ENCODE results near the gene NQO1. TPM values are rescaled to one million over a fixed set of nuclear protein-coding genes. Genes with fewer than 3 reads are reported as not detected.

NQO1 gene
- total RNA-seq, 2 experiments from 2014 or later, result 12.1 to 14.5 TPM

DNA sequence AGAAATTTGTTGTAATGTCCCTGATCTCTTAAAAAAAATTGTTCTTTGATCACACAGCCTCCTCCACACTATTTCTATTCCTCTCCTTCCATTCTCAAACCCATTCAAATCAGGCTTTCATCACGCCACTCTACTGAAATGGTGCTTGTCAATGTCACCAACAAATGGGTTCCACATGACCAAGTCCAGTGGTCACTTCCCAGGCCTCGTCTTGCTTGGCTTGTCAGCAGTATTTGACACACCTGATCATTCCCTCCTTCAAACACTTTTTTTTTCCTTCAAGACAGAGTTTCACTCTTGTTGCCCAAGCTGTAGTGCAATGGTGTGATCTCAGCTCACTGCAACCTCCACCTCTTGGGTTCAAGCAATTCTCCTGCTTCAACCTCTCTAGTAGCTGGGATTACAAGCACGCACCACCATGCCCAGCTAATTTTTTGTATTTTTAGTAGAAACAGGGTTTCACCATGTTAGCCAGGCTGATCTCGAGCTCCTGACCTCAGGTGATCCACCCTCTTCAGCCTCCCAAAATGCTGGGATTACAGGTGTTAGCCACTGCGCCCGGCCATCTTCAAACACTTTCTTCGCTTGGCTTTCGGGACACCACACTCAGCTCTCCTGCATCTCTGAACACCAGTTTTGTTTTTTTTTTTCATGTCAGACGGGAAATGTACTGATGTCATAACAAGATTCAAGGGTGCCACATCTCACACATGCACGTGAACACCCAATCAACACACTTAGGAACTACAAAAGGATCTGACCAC lies 18.3 kb downstream of the NQO1 start:
- POLR2A ChIA-PET, result interaction anchor here (1.0 kb wide), 1 partner anchor 47 kb away, joined by 4 read pairs; the partner anchor contains the start of gene NOB1
- Mint-ChIP-seq H3K4me1 (peaks cover 1% of the 10 kb centered on the region), H3K9me3 (no peaks in the 10 kb centered on the region), H3K27me3 (no peaks in the 10 kb centered on the region), H3K4me3 (no peak overlapping the region), H3K36me3 (peaks cover 5% of the 10 kb centered on the region), H3K27ac (no peak overlapping the region)
- ATAC-seq (ENCODE audit: low read depth) (no peak), DNase-seq (no peak)

GRCh38 chr16:69706975-69707340 lies 19.4 kb downstream of the NQO1 start:
- ATAC-seq (ENCODE audit: low read depth) (no peak), DNase-seq (no peak)
- Mint-ChIP-seq H3K27me3 (no peaks in the 10 kb centered on the region), H3K36me3 (peaks cover 5% of the 10 kb centered on the region), H3K4me1 (peaks cover 1% of the 10 kb centered on the region), H3K9me3 (no peaks in the 10 kb centered on the region), H3K27ac (no peak overlapping the region), H3K4me3 (no peak overlapping the region)
- POLR2A ChIA-PET, result interaction anchor here (1.4 kb wide), 1 partner anchor 48 kb away, joined by 4 read pairs; the partner anchor contains the start of gene NOB1

DNA sequence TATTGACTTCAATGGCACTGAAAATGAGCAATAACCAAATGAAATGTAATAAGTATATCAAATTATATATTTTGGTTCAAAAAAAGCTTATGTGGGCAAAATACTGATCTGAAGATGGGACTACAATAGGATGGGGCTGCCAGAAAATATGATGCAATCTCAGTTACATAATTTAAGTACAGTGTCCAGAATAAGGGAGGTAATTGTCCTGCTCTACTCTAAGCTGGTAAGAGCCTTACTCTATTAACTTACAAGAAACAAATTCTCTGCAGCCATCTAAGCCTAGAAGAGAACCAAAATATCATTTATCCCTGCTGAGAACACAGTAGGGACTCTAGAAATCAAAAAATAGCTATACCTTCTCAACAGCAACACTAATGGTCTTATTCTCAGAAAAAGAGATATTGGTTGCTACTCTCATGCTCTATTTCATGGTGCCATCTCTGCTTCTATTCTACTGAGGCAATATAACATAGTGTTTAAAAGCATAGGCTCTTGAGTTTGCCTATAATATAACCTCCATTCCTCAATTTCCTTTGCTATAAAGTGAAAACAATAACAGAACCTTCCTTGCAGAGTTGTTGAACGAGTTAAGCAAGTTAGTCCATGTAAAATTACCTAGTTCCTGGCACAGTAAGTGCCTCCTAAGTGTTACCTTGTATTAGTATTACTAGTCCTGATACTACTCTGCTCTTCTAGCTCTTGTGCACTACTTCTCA lies 19.9 kb downstream of the NQO1 start:
- ATAC-seq (ENCODE audit: low read depth) (no peak), DNase-seq (no peak)
- Mint-ChIP-seq H3K4me3 (no peak overlapping the region), H3K4me1 (peaks cover 1% of the 10 kb centered on the region), H3K9me3 (no peaks in the 10 kb centered on the region), H3K27me3 (no peaks in the 10 kb centered on the region), H3K36me3 (peaks cover 5% of the 10 kb centered on the region), H3K27ac (no peak overlapping the region)
- POLR2A ChIA-PET, result interaction anchor here (0.6 to 1.4 kb wide), 2 partner anchors 48 to 145 kb away, joined by 4 to 5 read pairs; partner anchors contain the start of gene NOB1

- H3K4me3 Mint-ChIP-seq, result no peak overlapping the region
- DNase-seq, result no peak
- ATAC-seq (ENCODE audit: low read depth), result no peak
- no peaks in the 10 kb centered on the region for H3K27me3 Mint-ChIP-seq
- H3K36me3 Mint-ChIP-seq, result peaks cover 5% of the 10 kb centered on the region
- H3K4me1 Mint-ChIP-seq, result no peaks in the 10 kb centered on the region
- no peak overlapping the region for H3K27ac Mint-ChIP-seq
- POLR2A ChIA-PET, result no interaction called here
- H3K9me3 Mint-ChIP-seq, result no peaks in the 10 kb centered on the region
Observed at GRCh38 chr16:69703638-69704037, 22.7 kb downstream of the NQO1 start.

DNA sequence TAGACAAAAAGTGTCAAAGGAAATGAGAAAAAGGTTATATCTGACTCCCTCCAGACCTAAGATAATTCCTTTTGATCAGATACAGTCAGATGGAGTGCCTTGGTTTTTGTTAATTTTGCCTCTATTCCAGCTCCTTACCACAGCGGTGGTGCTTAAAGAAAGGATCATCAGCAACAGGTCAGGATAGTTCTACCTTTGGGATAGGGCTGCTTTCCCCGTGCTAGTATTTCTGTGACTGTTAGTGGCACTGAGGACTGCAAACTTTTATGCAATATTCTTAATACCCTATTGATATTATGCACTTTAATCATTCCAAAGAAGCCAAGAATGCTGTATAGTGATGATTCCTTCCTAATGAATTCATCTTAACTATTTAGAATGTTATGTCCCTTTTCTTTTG lies 24.5 kb downstream of the NQO1 start:
- no peaks in the 10 kb centered on the region for H3K27me3 Mint-ChIP-seq
- DNase-seq (no peak), ATAC-seq (ENCODE audit: low read depth) (no peak)
- no peak overlapping the region for H3K27ac Mint-ChIP-seq
- no peaks in the 10 kb centered on the region for H3K4me1 Mint-ChIP-seq
- no peaks in the 10 kb centered on the region for H3K9me3 Mint-ChIP-seq
- peaks cover 2% of the 10 kb centered on the region for H3K36me3 Mint-ChIP-seq
- no peak overlapping the region for H3K4me3 Mint-ChIP-seq
- POLR2A ChIA-PET, result no interaction called here

- H3K36me3 Mint-ChIP-seq, result peaks cover 4% of the 10 kb centered on the region
- no peaks in the 10 kb centered on the region for H3K4me1 Mint-ChIP-seq
- DNase-seq (no peak), ATAC-seq (ENCODE audit: low read depth) (no peak)
- POLR2A ChIA-PET, result no interaction called here
- no peak overlapping the region for H3K4me3 Mint-ChIP-seq
- H3K9me3 Mint-ChIP-seq, result no peaks in the 10 kb centered on the region
- H3K27me3 Mint-ChIP-seq, result no peaks in the 10 kb centered on the region
- H3K27ac Mint-ChIP-seq, result no peak overlapping the region
Observed at GRCh38 chr16:69701452-69701851, 24.9 kb downstream of the NQO1 start.

- Mint-ChIP-seq H3K27ac (no peak overlapping the region), H3K4me3 (no peak overlapping the region), H3K9me3 (no peaks in the 10 kb centered on the region), H3K27me3 (no peaks in the 10 kb centered on the region), H3K36me3 (peaks cover 4% of the 10 kb centered on the region), H3K4me1 (no peaks in the 10 kb centered on the region)
- DNase-seq (no peak), ATAC-seq (ENCODE audit: low read depth) (no peak)
- POLR2A ChIA-PET, result no interaction called here
Observed at GRCh38 chr16:69699915-69700314, 26.4 kb downstream of the NQO1 start.

DNA sequence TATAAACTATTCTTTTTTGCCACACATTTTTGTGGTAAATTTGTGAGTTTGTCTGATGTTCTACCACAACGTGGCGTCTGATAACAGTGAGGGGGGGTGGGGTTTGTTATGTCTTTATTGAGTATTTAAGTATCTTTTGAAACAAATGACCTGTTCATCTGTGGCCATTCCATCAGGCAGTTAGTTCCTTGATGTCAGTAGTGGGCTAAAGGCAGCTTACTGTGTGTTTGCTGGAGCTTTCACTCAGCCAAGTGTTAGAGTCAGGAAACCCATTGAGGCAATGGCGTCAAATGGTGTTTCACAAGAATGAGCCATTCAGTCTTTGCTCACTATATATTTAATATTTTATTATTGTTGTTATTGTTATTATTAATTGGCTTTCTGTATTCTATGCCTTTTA lies 28.0 kb downstream of the NQO1 start:
- H3K36me3 Mint-ChIP-seq, result peaks cover 8% of the 10 kb centered on the region
- POLR2A ChIA-PET, result no interaction called here

GRCh38 chr16:69693916-69694315 lies 32.4 kb downstream of the NQO1 start:
- Mint-ChIP-seq H3K36me3 (peaks cover 21% of the 10 kb centered on the region), H3K4me1 (peaks cover 2% of the 10 kb centered on the region), H3K9me3 (no peaks in the 10 kb centered on the region), H3K4me3 (no peak overlapping the region), H3K27ac (no peak overlapping the region), H3K27me3 (no peaks in the 10 kb centered on the region)
- POLR2A ChIA-PET, result no interaction called here
- ATAC-seq (ENCODE audit: low read depth), result no peak
- no peak for DNase-seq

More for the DNA sequence above, 28.0 kb downstream of the NQO1 start:
- H3K27me3 Mint-ChIP-seq, result no peaks in the 10 kb centered on the region
- H3K4me1 Mint-ChIP-seq, result no peaks in the 10 kb centered on the region
- H3K4me3 Mint-ChIP-seq, result no peak overlapping the region
- H3K9me3 Mint-ChIP-seq, result no peaks in the 10 kb centered on the region
- ATAC-seq (ENCODE audit: low read depth), result no peak
- H3K27ac Mint-ChIP-seq, result no peak overlapping the region
- DNase-seq, result no peak

DNA sequence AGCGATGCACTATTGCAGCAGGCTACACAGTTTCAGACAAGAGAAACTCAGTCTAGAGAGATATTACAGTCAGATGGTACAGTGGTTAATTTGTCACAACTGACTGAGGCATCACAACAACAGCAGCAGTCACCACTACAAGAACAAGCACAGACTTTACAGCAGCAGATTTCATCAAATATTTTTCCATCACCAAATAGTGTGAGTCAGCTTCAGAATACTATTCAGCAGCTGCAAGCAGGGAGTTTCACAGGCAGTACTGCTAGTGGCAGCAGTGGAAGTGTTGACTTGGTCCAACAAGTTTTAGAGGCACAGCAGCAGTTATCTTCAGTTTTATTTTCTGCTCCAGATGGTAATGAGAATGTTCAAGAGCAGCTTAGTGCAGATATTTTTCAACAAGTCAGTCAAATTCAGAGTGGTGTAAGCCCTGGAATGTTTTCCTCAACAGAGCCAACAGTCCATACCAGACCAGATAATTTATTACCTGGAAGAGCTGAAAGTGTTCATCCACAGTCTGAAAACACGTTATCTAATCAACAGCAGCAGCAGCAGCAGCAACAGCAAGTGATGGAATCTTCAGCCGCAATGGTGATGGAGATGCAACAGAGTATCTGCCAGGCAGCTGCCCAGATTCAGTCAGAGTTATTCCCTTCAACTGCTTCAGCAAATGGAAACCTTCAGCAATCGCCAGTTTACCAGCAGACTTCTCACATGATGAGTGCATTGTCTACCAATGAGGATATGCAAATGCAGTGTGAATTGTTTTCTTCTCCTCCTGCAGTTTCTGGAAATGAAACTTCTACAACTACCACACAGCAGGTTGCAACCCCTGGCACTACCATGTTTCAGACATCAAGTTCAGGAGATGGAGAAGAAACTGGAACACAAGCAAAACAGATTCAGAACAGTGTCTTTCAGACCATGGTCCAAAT lies 34.1 kb downstream of the NQO1 start:
- no peaks in the 10 kb centered on the region for H3K9me3 Mint-ChIP-seq
- H3K27me3 Mint-ChIP-seq, result no peaks in the 10 kb centered on the region
- H3K36me3 Mint-ChIP-seq, result peaks cover 23% of the 10 kb centered on the region
- POLR2A ChIA-PET, result no interaction called here
- ATAC-seq (ENCODE audit: low read depth), result no peak
- peaks cover 2% of the 10 kb centered on the region for H3K4me1 Mint-ChIP-seq
- no peak for DNase-seq
- H3K4me3 Mint-ChIP-seq, result no peak overlapping the region
- peak overlapping the region; percentile 5 for H3K27ac Mint-ChIP-seq

DNA sequence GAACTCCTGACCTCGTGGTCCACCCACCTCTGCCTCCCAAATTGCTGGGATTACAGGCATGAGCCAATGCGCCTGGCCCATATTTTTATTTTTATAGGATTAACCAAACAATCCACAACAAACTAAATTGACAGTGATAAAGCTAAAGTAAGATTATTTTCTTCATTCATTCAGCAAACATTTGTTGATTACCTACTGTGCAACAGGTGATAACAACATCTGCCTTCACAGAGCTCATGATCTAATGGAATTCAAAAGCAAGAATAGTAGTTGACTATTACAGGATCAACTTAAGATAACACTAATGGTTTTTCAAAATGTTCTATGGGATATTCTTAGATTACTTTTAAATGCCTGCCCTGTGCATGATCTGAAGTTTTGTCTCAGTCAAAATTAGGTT lies 37.8 kb downstream of the NQO1 start:
- ATAC-seq (ENCODE audit: low read depth) (no peak), DNase-seq (no peak)
- Mint-ChIP-seq H3K27ac (no peak overlapping the region), H3K4me3 (no peak overlapping the region), H3K36me3 (peaks cover 22% of the 10 kb centered on the region), H3K4me1 (peaks cover 2% of the 10 kb centered on the region), H3K27me3 (no peaks in the 10 kb centered on the region), H3K9me3 (no peaks in the 10 kb centered on the region)
- POLR2A ChIA-PET, result no interaction called here

GRCh38 chr16:69680358-69680757 lies 46.0 kb downstream of the NQO1 start:
- Mint-ChIP-seq H3K9me3 (no peaks in the 10 kb centered on the region), H3K36me3 (peaks cover 15% of the 10 kb centered on the region), H3K4me3 (no peak overlapping the region), H3K27ac (no peak overlapping the region), H3K4me1 (no peaks in the 10 kb centered on the region), H3K27me3 (no peaks in the 10 kb centered on the region)
- POLR2A ChIA-PET, result no interaction called here
- ATAC-seq (ENCODE audit: low read depth), result no peak
- DNase-seq, result no peak

GRCh38 chr16:69672998-69673713 lies 53.2 kb downstream of the NQO1 start:
- peaks cover 17% of the 10 kb centered on the region for H3K36me3 Mint-ChIP-seq
- H3K4me1 Mint-ChIP-seq, result peaks cover 2% of the 10 kb centered on the region
- DNase-seq, result no peak
- H3K27ac Mint-ChIP-seq, result no peak overlapping the region
- H3K9me3 Mint-ChIP-seq, result no peaks in the 10 kb centered on the region
- ATAC-seq (ENCODE audit: low read depth), result no peak
- POLR2A ChIA-PET, result no interaction called here
- no peak overlapping the region for H3K4me3 Mint-ChIP-seq
- no peaks in the 10 kb centered on the region for H3K27me3 Mint-ChIP-seq

Data from activated naive CD8-positive, alpha-beta T cell treated with anti-CD3 and anti-CD28 coated beads, Interleukin-2, amount 10 ng/mL, durations not matched to agents 7 days and 5 days (primary cell).